Measurements from ENCODE around the gene DCAF15.

DCAF15 gene

DNA sequence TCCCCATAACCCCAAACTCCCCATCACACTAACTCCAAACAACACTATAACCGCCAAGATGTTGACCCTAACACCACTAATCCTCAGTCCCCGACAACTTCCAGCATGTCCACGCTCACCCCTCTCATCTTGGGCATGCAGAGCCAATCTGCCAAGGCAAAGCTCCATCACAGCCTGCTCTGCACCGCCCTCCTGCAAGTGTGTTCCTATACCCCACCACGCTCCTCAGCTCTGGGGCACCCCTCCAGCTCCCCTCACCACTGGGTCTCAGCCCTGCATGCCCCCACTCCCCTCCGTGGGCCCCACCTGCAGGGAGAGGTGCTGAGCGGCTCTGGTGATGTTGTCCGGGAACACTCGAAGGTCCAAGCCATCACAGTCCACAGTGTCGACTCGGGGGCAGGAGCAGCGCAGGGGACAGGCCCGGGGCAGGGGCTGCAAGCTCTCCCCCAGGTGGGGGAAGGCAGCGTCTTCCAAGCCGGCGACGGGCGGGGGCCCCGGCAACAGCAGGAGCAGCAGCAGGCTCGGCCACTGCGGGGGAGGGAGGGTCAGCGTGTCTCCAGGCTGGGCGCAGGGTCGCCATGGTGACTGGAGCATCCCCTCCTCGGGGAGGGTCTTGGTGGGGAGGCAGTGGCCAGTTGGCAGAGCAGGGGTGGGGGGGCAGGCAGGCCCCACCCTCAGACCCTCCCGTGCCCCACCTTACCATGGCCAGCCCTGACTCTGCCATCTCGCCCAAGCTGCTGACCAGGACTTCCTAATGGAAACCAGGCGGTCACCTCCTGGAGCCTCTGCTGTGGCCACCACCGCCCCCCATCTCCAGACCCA, 14.6 kb upstream of the DCAF15 start:
- no peak overlapping the region for H3K4me3 ChIP-seq (ENCODE audit: low read depth in 1 of 2, low read length in 1 of 2)
- H3K36me3 ChIP-seq, result no peaks in the 10 kb centered on the region
- H3K4me1 ChIP-seq (ENCODE audit: control insufficient read depth in 1 of 2, insufficient read depth in 1 of 2, low read depth in 1 of 2, low read length in 1 of 2), result peaks cover 0 to 13% of the 10 kb centered on the region in 2 experiments
- no peaks in the 10 kb centered on the region for H3K9me3 ChIP-seq
- H3K27me3 ChIP-seq, result peaks cover 41% of the 10 kb centered on the region
- TF ChIP-seq, protein P1, sequence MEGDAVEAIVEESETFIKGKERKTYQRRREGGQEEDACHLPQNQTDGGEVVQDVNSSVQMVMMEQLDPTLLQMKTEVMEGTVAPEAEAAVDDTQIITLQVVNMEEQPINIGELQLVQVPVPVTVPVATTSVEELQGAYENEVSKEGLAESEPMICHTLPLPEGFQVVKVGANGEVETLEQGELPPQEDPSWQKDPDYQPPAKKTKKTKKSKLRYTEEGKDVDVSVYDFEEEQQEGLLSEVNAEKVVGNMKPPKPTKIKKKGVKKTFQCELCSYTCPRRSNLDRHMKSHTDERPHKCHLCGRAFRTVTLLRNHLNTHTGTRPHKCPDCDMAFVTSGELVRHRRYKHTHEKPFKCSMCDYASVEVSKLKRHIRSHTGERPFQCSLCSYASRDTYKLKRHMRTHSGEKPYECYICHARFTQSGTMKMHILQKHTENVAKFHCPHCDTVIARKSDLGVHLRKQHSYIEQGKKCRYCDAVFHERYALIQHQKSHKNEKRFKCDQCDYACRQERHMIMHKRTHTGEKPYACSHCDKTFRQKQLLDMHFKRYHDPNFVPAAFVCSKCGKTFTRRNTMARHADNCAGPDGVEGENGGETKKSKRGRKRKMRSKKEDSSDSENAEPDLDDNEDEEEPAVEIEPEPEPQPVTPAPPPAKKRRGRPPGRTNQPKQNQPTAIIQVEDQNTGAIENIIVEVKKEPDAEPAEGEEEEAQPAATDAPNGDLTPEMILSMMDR (IDR thresholded peaks at IDR 0.05), result no peak
- no peak overlapping the region for H3K27ac ChIP-seq

DNA sequence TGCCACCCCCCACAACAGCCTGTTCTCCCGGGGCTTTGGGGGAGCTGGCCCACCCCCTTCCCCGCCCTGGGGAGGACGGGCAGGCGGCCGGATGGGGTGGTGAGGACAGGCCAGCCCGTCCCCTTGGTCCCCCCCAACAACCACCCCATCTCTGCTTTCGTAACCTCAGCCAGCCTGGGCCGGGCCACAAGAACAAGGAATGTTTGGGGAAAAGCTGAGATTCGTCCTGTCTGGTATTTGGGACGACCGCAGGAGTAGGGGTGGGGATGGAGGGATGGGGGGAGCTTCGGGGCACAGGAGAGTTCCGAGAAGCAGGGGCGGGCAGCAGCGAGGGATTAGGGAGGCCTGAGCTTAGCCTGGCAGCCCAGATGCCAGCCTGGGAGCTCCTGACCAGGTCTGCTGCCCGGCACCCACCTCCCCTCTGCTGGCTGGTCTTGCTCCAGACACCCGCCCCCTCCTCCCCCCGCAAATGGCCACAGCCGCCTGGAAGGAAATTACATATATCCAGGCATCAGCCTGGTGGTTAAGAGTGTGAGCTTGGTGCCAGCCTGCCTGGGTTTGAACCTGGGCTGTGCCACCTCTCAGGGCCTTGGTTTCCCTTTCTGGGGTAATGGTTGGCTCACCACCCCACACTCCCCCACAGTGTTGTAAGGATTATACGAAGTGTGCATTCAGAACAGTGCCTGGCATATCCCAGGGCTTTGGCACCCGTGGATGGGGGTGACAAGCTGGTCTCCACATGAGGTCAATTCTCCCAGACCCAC, 13.8 kb upstream of the DCAF15 start, which contains the start of gene PODNL1:
Gene PODNL1, minus strand, starts transcription at position 117 of the 764 bp plus-strand sequence. CDS start 236 bp downstream, outside the sequence.
- Histone ChIP-seq H3K36me3 (no peaks in the 10 kb centered on the region), H3K4me3 (ENCODE audit: low read depth in 1 of 2, low read length in 1 of 2) (no peak within 1 kb of the TSS), H3K4me1 (ENCODE audit: control insufficient read depth in 1 of 2, insufficient read depth in 1 of 2, low read depth in 1 of 2, low read length in 1 of 2) (peaks cover 0 to 13% of the 10 kb centered on the region in 2 experiments), H3K27me3 (peaks cover 41% of the 10 kb centered on the region), H3K9me3 (no peaks in the 10 kb centered on the region), H3K27ac (no peak within 1 kb of the TSS)
- TF ChIP-seq, protein P1 (IDR thresholded peaks at IDR 0.05), result no peak

DNA sequence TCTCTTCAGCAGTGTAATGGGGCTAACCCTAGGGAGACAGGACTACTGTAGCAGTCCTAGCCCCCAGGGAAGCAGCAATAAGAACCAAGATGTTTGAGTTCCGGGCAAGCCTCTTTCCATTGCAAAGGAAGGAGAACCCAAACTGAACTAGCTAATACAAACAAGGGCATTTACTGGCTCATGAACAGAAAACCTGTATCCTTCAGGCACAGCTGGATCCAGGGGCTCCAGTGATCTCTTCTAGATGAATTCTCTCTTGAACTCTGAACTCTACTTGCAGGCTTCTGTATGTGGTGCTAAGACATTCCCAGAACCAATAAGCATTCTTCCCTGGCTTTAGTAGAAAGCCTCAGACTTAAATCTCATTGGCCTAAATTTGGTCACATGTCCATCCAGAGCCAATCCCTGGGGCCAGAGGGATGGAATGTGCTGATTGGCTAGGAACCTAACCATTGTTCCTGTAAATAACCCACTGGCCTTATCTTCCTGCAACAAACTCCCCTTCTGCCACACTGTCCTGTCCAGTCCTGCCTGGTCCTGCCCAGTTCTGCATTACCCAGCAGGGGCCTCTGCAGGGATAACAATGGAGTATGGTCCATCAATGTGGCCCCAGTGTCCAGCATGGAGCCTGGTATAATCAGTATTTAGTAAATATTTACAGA, 10.2 kb upstream of the DCAF15 start:
- Histone ChIP-seq H3K4me1 (ENCODE audit: control insufficient read depth in 1 of 2, insufficient read depth in 1 of 2, low read depth in 1 of 2, low read length in 1 of 2) (peaks cover 0 to 13% of the 10 kb centered on the region in 2 experiments), H3K9me3 (no peaks in the 10 kb centered on the region), H3K27me3 (peaks cover 24% of the 10 kb centered on the region), H3K27ac (no peak overlapping the region), H3K36me3 (no peaks in the 10 kb centered on the region), H3K4me3 (ENCODE audit: low read depth in 1 of 2, low read length in 1 of 2) (no peak overlapping the region)
- TF ChIP-seq, protein P1 (IDR thresholded peaks at IDR 0.05), result no peak

DNA sequence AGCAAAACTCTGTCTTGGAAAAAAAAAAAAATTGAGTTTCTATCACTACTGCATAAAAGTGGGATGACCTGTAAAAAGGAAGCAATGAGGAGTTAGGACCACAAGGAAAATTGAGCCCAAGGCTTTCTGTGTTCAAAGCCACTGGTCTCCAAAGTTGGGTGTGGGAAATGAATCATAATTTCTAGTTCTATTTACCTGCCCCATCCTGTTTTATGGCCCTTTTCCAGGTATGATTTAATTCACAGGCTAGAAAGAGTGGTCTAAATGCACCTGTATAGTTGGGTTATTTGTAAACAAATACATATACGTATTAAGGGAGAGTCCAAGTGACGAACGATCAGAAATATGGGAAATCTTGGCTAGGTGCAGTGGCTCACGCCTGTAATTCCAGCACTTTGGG, 5.9 kb upstream of the DCAF15 start:
- Histone ChIP-seq H3K4me1 (ENCODE audit: control insufficient read depth in 1 of 2, insufficient read depth in 1 of 2, low read depth in 1 of 2, low read length in 1 of 2) (peaks cover 0 to under 1% of the 10 kb centered on the region in 2 experiments), H3K27me3 (no peaks in the 10 kb centered on the region), H3K27ac (no peak overlapping the region), H3K36me3 (no peaks in the 10 kb centered on the region), H3K4me3 (ENCODE audit: low read depth in 1 of 2, low read length in 1 of 2) (no peak overlapping the region), H3K9me3 (no peaks in the 10 kb centered on the region)
- TF ChIP-seq, protein P1 (IDR thresholded peaks at IDR 0.05), result no peak

DNA sequence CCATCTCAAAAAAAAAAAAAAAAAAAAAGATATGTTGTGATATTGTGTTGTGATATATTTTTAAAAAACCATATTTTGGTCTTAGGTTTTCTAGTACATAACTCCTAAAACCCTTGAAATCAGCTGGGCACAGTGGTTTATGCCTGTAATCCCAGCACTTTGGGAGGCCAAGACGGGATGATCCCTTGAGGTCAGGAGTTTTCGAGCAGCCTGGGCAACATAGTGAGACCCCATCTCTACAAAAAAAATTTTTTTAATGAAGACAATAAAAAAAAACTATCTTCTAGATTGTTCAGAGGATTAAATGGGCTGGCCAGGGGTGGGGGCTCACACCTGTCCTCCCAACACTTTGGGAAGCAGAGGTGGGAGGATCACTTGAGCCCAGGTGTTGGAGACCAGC, 1.3 kb upstream of the DCAF15 start:
- H3K9me3 ChIP-seq, result no peaks in the 10 kb centered on the region
- peaks cover 17 to 21% of the 10 kb centered on the region in 2 experiments for H3K4me1 ChIP-seq (ENCODE audit: control insufficient read depth in 1 of 2, insufficient read depth in 1 of 2, low read depth in 1 of 2, low read length in 1 of 2)
- TF ChIP-seq, protein P1 (IDR thresholded peaks at IDR 0.05), result no peak
- no peak overlapping the region for H3K4me3 ChIP-seq (ENCODE audit: low read depth in 1 of 2, low read length in 1 of 2)
- H3K27me3 ChIP-seq, result no peaks in the 10 kb centered on the region
- peaks cover 20% of the 10 kb centered on the region for H3K36me3 ChIP-seq
- no peak overlapping the region for H3K27ac ChIP-seq

All from neutrophil (primary cell).